Ovary (tissue), 9 donors: Measurements from ENCODE around the gene LVRN. TPM values are rescaled to one million over a fixed set of nuclear protein-coding genes. Genes with fewer than 3 reads are reported as not detected.

Source experiments
- DNase-seq, 5 donors: peaks; one replicate each; pipeline ENCODE4 v3.0.0-alpha.2; 2019 to 2020
- H3K27ac ChIP-seq, 2 donors: fragments of 200-600 bp; one replicate each; pipeline versions ENCODE4 v1.5.1 to v1.8.0; 2019 to 2022
- H3K27me3 ChIP-seq: fragments of 200-600 bp; one replicate; pipeline ENCODE4 v1.8.0; 2022
- H3K36me3 ChIP-seq: fragments of 200-600 bp; sonication (generic); one replicate; pipeline ENCODE4 v1.5.1; 2019
- H3K4me1 ChIP-seq: one replicate; pipeline ENCODE4 v1.8.1; 2013; ENCODE audit warnings: mild to moderate bottlenecking, moderate library complexity; ENCODE audit not compliant: insufficient read depth
- H3K4me3 ChIP-seq: fragments of 200-600 bp; sonication (generic); one replicate; pipeline ENCODE4 v1.5.1; 2017
- H3K9me3 ChIP-seq, 2 donors: fragments of 200-600 bp in 1 of 2; sonication (generic) in 1 of 2; one replicate each; pipeline versions ENCODE4 v1.5.1 to v1.8.1; 2013 to 2019; ENCODE audit warnings: mild to moderate bottlenecking in 1 of 2, moderate library complexity in 1 of 2
- EP300 ChIP-seq: sonication (generic); formaldehyde crosslinking; IDR thresholded peaks from one replicate; pipeline ENCODE4 v1.6.1; 2017; ENCODE audit warnings: antibody characterized with exemption
- POLR2A ChIP-seq: fragments of 450-650 bp; IDR thresholded peaks from one replicate; pipeline ENCODE4 v1.6.1; 2017; ENCODE audit warnings: antibody characterized with exemption, mild to moderate bottlenecking, moderate library complexity
- WGBS, 3 donors: extraction: QIAGEN DNeasy Blood & Tissue Kit in 1 of 3; methylation state at CpG; one replicate each; pipeline versions ENCODE4 v1.1.5 to v1.1.7; 2013 to 2017; 5-methylcytosine and 5-hydroxymethylcytosine counted together
- intact Hi-C, 4 donors: fragments of 100-400 bp; cut with DNase I; formaldehyde crosslinking; loops; one replicate each; pipeline versions ENCODE4 v1.11.0 to v1.15.1; 2022 to 2023
- polyA plus RNA-seq, 2 donors: library from polyadenylated mRNA; stranded (reverse); fragments of 200-250 nt in 1 of 2; fragments of 350-450 nt in 1 of 2; fragmentation: Illumina TruSeq in 1 of 2; extraction: RNeasy Lipid Tissue Mini Kit (QIAGEN cat#74804) in 1 of 2; gene quantifications; one replicate each; pipeline ENCODE4 v1.2.3, GENCODE V29; 2013 to 2014
- total RNA-seq, 7 donors: library from RNA; depleted of rRNA in 2 of 7; stranded (reverse); fragments of >200 nt in 2 of 7; fragmentation: NEBNext Ultra II Directional in 3 of 7; extraction: Animal tissue kit (Norgen Biotek cat#: 25700) in 3 of 7; gene quantifications; one replicate each; pipeline versions ENCODE4 v1.1.0 to v1.2.4, GENCODE V29; 2016 to 2023
- TF ChIP-seq, protein P1 (sequence below), 3 donors: fragments of 450-650 bp in 2 of 3; fragments of 200-600 bp in 1 of 3; IDR thresholded peaks; one replicate each; pipeline versions ENCODE4 v1.5.1 to v1.8.0; 2016 to 2022; ENCODE audit warnings: antibody characterized with exemption in 3 of 3, mild to moderate bottlenecking in 1 of 3
- donor health status: DM: no; HTN: no; CAD: no; lungs with moderate emphysema.
- donor health status: DM: no; HTN: no; CAD: no.
- donor health status: Bipolar disorder and iron deficiency.
- donor health status: DM: yes; HTN: yes; CAD: no.
- donor health status: DM: no; HTN: no; CAD: no.
- donor health status: DM: yes; HTN: yes; CAD: no.

Gene LVRN
- total and polyA plus RNA-seq, 9 donors, result 0.53 to 5.6 (median 1.6) TPM

- TF ChIP-seq, protein P1, sequence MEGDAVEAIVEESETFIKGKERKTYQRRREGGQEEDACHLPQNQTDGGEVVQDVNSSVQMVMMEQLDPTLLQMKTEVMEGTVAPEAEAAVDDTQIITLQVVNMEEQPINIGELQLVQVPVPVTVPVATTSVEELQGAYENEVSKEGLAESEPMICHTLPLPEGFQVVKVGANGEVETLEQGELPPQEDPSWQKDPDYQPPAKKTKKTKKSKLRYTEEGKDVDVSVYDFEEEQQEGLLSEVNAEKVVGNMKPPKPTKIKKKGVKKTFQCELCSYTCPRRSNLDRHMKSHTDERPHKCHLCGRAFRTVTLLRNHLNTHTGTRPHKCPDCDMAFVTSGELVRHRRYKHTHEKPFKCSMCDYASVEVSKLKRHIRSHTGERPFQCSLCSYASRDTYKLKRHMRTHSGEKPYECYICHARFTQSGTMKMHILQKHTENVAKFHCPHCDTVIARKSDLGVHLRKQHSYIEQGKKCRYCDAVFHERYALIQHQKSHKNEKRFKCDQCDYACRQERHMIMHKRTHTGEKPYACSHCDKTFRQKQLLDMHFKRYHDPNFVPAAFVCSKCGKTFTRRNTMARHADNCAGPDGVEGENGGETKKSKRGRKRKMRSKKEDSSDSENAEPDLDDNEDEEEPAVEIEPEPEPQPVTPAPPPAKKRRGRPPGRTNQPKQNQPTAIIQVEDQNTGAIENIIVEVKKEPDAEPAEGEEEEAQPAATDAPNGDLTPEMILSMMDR (IDR thresholded peaks at IDR 0.05), result no peak
- no peak for TF ChIP-seq EP300
- no peak for TF ChIP-seq POLR2A
- no peaks in the 10 kb centered on the region for H3K4me1 ChIP-seq
- no peak within 1 kb of the TSS for H3K27ac ChIP-seq
- DNase-seq, result peak in 4 of 5 donors; percentile 15 to 42 (median 31)
- no peak within 1 kb of the TSS for H3K4me3 ChIP-seq
- H3K36me3 ChIP-seq, result no peaks in the 10 kb centered on the region
- no peaks in the 10 kb centered on the region for H3K27me3 ChIP-seq
- no peaks in the 10 kb centered on the region for H3K9me3 ChIP-seq
- intact Hi-C loops, result no loop called here
- 63 to 72% (median 67%) methylated on average over 9 of the region's 9 CpGs for WGBS, 3 donors
Observed at GRCh38 chr5:116032094-116032517, 69.8 kb downstream of the LVRN start, which contains the start of gene ARL14EPL. ARL14EPL (plus strand) TSS chr5:116032472; CDS start chr5:116051466, 18,994 bp downstream.

DNA sequence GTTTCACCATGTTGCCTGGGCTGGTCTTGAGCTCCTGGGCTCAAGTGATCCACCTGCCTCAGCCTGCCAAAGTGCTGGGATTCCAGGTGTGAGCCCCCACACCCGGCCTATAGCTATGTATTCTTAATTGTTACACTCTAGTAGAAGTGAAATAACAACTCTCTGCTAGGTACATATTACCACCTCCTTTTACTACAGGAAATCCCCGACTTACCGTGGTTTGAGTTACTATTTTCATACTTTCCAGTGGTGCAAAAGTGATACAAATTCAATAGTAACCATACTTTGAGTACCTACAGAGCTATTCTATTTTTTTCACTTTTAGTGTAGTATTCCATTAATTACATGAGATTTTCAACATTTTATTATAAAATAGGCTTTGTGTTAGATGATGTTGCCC is 70.7 kb downstream of the LVRN start:
- no peaks in the 10 kb centered on the region for H3K9me3 ChIP-seq
- 91 to 92% (median 92%) methylated on average over 3 of the region's 3 CpGs for WGBS, 3 donors
- TF ChIP-seq, protein P1 (IDR thresholded peaks at IDR 0.05), result no peak
- TF ChIP-seq POLR2A, result no peak
- no peak for TF ChIP-seq EP300
- no peaks in the 10 kb centered on the region for H3K27me3 ChIP-seq
- H3K27ac ChIP-seq, result no peak overlapping the region
- intact Hi-C loops, result no loop called here
- H3K36me3 ChIP-seq, result no peaks in the 10 kb centered on the region
- H3K4me3 ChIP-seq, result no peak overlapping the region
- no peaks in the 10 kb centered on the region for H3K4me1 ChIP-seq
- no peak for DNase-seq

DNA sequence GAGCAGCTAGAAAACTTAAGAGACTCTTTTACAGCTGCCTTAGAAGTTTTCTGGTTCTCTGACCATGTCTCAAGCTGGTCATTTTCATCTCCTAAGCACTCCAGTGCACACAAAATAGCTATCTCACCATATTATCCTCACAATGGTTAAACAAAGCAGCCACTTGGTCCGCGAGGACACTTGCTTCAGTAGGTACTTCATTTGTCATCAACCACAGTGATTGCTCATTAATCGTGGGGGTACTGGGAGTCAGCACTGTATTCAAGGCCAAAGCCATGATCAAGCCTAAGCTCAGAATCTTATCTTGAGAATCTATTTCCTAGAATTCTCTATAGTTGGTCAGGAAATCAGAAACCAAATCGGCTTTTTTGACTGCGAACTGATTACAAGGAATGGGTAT is 72.8 kb downstream of the LVRN start:
- intact Hi-C loops, result no loop called here
- WGBS, 3 donors, result 85 to 94% (median 88%) methylated on average over 5 of the region's 5 CpGs
- Histone ChIP-seq H3K27me3 (no peaks in the 10 kb centered on the region), H3K4me1 (no peaks in the 10 kb centered on the region), H3K36me3 (no peaks in the 10 kb centered on the region), H3K27ac (no peak overlapping the region), H3K4me3 (no peak overlapping the region), H3K9me3 (no peaks in the 10 kb centered on the region)
- TF ChIP-seq POLR2A (no peak), EP300 (no peak)
- TF ChIP-seq, protein P1 (IDR thresholded peaks at IDR 0.05), result no peak
- DNase-seq, result no peak

GRCh38 chr5:116037236-116037822 is 75.1 kb downstream of the LVRN start:
- WGBS, 3 donors, result 65 to 80% (median 72%) methylated on average over 3 of the region's 3 CpGs
- H3K4me1 ChIP-seq, result no peaks in the 10 kb centered on the region
- H3K9me3 ChIP-seq, result no peaks in the 10 kb centered on the region
- TF ChIP-seq EP300 (no peak), POLR2A (no peak)
- TF ChIP-seq, protein P1 (IDR thresholded peaks at IDR 0.05), result no peak
- DNase-seq, result no peak
- H3K27ac ChIP-seq, result no peak overlapping the region
- no peaks in the 10 kb centered on the region for H3K27me3 ChIP-seq
- no peaks in the 10 kb centered on the region for H3K36me3 ChIP-seq
- no peak overlapping the region for H3K4me3 ChIP-seq
- intact Hi-C loops, result no loop called here
